ENCODE results near the gene AFAP1L2. TPM values are rescaled to one million over a fixed set of nuclear protein-coding genes. Genes with fewer than 3 reads are reported as not detected.

The AFAP1L2 gene
- total RNA-seq, 1 experiment from 2014 or later, result not detected

DNA sequence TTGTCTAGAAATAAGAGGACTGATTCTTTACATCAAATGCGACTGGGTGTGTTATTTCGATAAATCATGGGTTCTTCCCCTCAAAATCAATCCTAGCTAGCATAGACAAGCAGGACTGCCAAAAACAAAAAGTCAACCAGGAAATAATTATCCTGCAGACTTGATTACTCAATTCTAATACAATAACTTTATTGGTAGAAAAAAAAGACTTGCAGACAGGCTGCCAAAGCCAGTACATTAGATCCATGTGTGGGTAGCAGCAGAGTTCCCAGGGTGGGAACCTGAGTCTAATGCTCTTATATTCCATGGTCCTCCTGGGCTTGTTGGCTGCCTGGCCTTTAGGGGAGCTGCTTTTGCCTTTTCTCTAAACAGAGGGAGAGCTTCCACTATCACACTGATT lies 7.8 kb downstream of the AFAP1L2 start:
- peaks cover 85% of the 10 kb centered on the region for H3K27me3 ChIP-seq (replicated peaks; ENCODE audit: insufficient read depth, low read depth, low read length, poor library complexity)
- no peak for TF ChIP-seq EZH2 (IDR thresholded peaks at IDR 0.05; ENCODE audit: borderline replicate concordance, low read depth, low read length, poor library complexity, severe bottlenecking)
- TF ChIP-seq, protein P1, sequence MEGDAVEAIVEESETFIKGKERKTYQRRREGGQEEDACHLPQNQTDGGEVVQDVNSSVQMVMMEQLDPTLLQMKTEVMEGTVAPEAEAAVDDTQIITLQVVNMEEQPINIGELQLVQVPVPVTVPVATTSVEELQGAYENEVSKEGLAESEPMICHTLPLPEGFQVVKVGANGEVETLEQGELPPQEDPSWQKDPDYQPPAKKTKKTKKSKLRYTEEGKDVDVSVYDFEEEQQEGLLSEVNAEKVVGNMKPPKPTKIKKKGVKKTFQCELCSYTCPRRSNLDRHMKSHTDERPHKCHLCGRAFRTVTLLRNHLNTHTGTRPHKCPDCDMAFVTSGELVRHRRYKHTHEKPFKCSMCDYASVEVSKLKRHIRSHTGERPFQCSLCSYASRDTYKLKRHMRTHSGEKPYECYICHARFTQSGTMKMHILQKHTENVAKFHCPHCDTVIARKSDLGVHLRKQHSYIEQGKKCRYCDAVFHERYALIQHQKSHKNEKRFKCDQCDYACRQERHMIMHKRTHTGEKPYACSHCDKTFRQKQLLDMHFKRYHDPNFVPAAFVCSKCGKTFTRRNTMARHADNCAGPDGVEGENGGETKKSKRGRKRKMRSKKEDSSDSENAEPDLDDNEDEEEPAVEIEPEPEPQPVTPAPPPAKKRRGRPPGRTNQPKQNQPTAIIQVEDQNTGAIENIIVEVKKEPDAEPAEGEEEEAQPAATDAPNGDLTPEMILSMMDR (conservative IDR thresholded peaks at IDR 0.05; ENCODE audit: low read depth, low read length), result no peak
- no peaks in the 10 kb centered on the region for H3K36me3 ChIP-seq (ENCODE audit: insufficient read depth, low read length, poor library complexity, severe bottlenecking)
- H3K4me3 ChIP-seq (ENCODE audit: low read depth, low read length, poor library complexity, severe bottlenecking), result no peak overlapping the region
- peaks cover 11% of the 10 kb centered on the region for H3K4me1 ChIP-seq (ENCODE audit: insufficient read depth, low read length, poor library complexity, severe bottlenecking)
- no TSS peak for BruUV-seq (replicated peaks)
- ChIA-PET POLR2A (ENCODE audit: low non-redundant PET) (no interaction called here), CTCF (no interaction called here)
- no peak for DNase-seq (ENCODE audit: low spot score)
- H3K9me3 ChIP-seq (ENCODE audit: low read depth, low read length, poor library complexity, severe bottlenecking), result no peaks in the 10 kb centered on the region
- intact Hi-C loops (cut with micrococcal nuclease; ENCODE audit: unreplicated experiment), result no loop called here
- no peak overlapping the region for H3K27ac ChIP-seq (ENCODE audit: low read depth, low read length, poor library complexity, severe bottlenecking)

DNA sequence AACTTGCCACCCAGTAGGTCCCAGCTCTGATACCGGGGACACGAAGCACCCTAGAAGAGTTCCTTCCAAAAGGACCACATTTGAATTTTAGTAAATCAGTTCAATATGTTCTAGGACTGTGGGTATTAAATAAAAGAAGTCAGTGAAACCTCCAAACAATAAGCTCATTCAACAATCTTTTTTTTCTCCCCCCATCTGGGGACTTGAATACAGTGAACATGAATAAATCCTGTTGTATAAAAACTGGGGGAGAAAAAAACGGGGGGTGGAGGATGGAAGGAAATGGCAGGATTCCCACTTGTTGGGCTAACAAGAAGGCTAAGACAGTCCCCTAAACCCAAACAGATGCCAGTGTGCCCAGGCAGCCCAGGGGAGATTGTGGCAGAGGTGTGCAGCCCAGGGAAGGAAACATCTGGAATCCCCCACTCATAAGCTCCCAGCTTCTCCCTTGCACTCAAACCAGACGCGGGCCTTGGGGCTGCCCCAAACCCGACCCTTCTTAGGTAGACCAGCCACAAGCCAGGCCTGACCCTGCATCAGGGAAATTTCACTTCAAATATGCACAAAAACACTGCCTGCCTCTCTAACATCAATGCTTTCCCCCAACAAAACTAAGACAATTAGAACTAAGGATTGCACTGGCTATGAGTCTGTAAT lies 8.8 kb downstream of the AFAP1L2 start:
- H3K4me1 ChIP-seq (ENCODE audit: insufficient read depth, low read length, poor library complexity, severe bottlenecking), result peaks cover 11% of the 10 kb centered on the region
- H3K27me3 ChIP-seq (replicated peaks; ENCODE audit: insufficient read depth, low read depth, low read length, poor library complexity), result peaks cover 76% of the 10 kb centered on the region
- intact Hi-C loops (cut with micrococcal nuclease; ENCODE audit: unreplicated experiment), result no loop called here
- no peaks in the 10 kb centered on the region for H3K9me3 ChIP-seq (ENCODE audit: low read depth, low read length, poor library complexity, severe bottlenecking)
- BruUV-seq (replicated peaks), result no TSS peak
- H3K4me3 ChIP-seq (ENCODE audit: low read depth, low read length, poor library complexity, severe bottlenecking), result no peak overlapping the region
- ChIA-PET POLR2A (ENCODE audit: low non-redundant PET) (interaction anchor here (0.6 kb wide), 1 partner anchor 89 kb away, joined by 12 read pairs; no protein-coding TSS in a partner anchor), CTCF (no interaction called here)
- no peak overlapping the region for H3K27ac ChIP-seq (ENCODE audit: low read depth, low read length, poor library complexity, severe bottlenecking)
- H3K36me3 ChIP-seq (ENCODE audit: insufficient read depth, low read length, poor library complexity, severe bottlenecking), result no peaks in the 10 kb centered on the region
- DNase-seq (ENCODE audit: low spot score), result no peak
- TF ChIP-seq, protein P1 (conservative IDR thresholded peaks at IDR 0.05; ENCODE audit: low read depth, low read length), result no peak
- no peak for TF ChIP-seq EZH2 (IDR thresholded peaks at IDR 0.05; ENCODE audit: borderline replicate concordance, low read depth, low read length, poor library complexity, severe bottlenecking)

DNA sequence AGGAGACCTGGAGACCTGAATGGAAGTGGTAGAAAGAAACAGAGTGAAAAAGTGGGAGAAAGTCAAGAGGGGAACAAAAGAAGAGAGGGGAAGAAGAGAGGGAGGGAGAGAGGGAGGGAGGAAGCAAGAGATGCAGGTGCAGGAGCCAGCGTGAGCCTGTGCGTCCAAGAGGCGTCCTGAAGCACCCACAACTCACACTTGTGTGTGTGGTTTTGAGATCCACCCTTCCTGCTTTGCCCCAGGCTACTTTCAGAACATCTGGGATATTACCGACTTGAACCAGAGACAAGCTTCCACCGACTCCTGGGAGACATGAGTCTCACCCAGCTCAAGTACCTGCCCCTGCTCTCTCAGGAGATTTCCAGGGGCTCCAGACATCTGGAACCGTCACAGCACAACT lies 9.8 kb downstream of the AFAP1L2 start:
- ChIA-PET POLR2A (ENCODE audit: low non-redundant PET) (interaction anchor here (0.6 kb wide), 1 partner anchor 123 kb away, joined by 4 read pairs; no protein-coding TSS in a partner anchor), CTCF (no interaction called here)
- no TSS peak for BruUV-seq (replicated peaks)
- H3K36me3 ChIP-seq (ENCODE audit: insufficient read depth, low read length, poor library complexity, severe bottlenecking), result no peaks in the 10 kb centered on the region
- no peak for DNase-seq (ENCODE audit: low spot score)
- no peak overlapping the region for H3K27ac ChIP-seq (ENCODE audit: low read depth, low read length, poor library complexity, severe bottlenecking)
- H3K9me3 ChIP-seq (ENCODE audit: low read depth, low read length, poor library complexity, severe bottlenecking), result no peaks in the 10 kb centered on the region
- peaks cover 73% of the 10 kb centered on the region for H3K27me3 ChIP-seq (replicated peaks; ENCODE audit: insufficient read depth, low read depth, low read length, poor library complexity)
- no peak overlapping the region for H3K4me3 ChIP-seq (ENCODE audit: low read depth, low read length, poor library complexity, severe bottlenecking)
- intact Hi-C loops (cut with micrococcal nuclease; ENCODE audit: unreplicated experiment), result no loop called here
- H3K4me1 ChIP-seq (ENCODE audit: insufficient read depth, low read length, poor library complexity, severe bottlenecking), result peaks cover 11% of the 10 kb centered on the region
- TF ChIP-seq EZH2 (IDR thresholded peaks at IDR 0.05; ENCODE audit: borderline replicate concordance, low read depth, low read length, poor library complexity, severe bottlenecking), result no peak
- TF ChIP-seq, protein P1 (conservative IDR thresholded peaks at IDR 0.05; ENCODE audit: low read depth, low read length), result no peak

All from A673 (cell line).